T-helper 1 cell treated with Interleukin-12 subunit alpha and Interleukin-12 subunit beta and Interleukin-4 antibody, amounts not matched to agents 30 μg/mL and 1 μg/mL, for 36 hours (primary cell): ENCODE results near the gene RNF113B.

Experiments used
- H3K27ac Mint-ChIP-seq: one replicate; pipeline ENCODE4 v1.8.0; 2021; ENCODE audit warnings: mild to moderate bottlenecking, mixed read lengths
- H3K27me3 Mint-ChIP-seq: one replicate; pipeline ENCODE4 v1.8.0; 2021; ENCODE audit warnings: low read depth, mixed read lengths
- H3K36me3 Mint-ChIP-seq: one replicate; pipeline ENCODE4 v1.8.0; 2021; ENCODE audit warnings: low read depth, mixed read lengths
- H3K4me1 Mint-ChIP-seq: one replicate; pipeline ENCODE4 v1.8.0; 2021; ENCODE audit warnings: low read depth, mixed read lengths
- H3K4me3 Mint-ChIP-seq: one replicate; pipeline ENCODE4 v1.8.0; 2021; ENCODE audit warnings: mild to moderate bottlenecking, moderate library complexity, mixed read lengths
- H3K9me3 Mint-ChIP-seq: one replicate; pipeline ENCODE4 v1.8.0; 2021; ENCODE audit warnings: mixed read lengths

Gene RNF113B

GRCh38 chr13:98176777-98177608 is at the start of gene RNF113B:
Gene RNF113B (minus strand): TSS chr13:98177269. CDS start chr13:98177236, 33 bp downstream.
- no peaks in the 10 kb centered on the region for H3K36me3 Mint-ChIP-seq
- no peaks in the 10 kb centered on the region for H3K27me3 Mint-ChIP-seq
- no peak within 1 kb of the TSS for H3K4me3 Mint-ChIP-seq
- no peaks in the 10 kb centered on the region for H3K9me3 Mint-ChIP-seq
- no peaks in the 10 kb centered on the region for H3K4me1 Mint-ChIP-seq
- H3K27ac Mint-ChIP-seq, result no peak within 1 kb of the TSS

DNA sequence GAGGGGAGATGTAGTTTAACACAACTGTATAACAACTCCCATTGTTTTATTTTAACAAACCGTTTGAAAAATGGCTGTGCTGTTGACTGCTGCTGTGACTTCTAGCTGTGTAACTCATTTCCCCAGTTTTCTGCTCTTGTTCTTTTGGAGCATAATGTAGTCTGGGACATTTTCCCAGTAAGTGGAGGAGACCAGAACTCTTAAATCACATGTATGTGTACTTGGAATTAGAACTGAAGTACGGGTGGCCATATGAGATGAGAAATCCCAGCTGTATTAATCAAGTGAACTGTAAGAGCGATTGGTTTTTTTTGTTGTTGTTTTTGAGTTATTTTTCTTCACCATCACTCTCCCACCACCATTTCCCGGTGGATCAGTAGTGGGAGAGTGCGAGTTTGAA is 49.4 kb upstream of the RNF113B start:
- H3K27ac Mint-ChIP-seq, result no peak overlapping the region
- no peak overlapping the region for H3K4me3 Mint-ChIP-seq
- H3K9me3 Mint-ChIP-seq, result no peaks in the 10 kb centered on the region
- no peaks in the 10 kb centered on the region for H3K4me1 Mint-ChIP-seq
- H3K36me3 Mint-ChIP-seq, result no peaks in the 10 kb centered on the region
- no peaks in the 10 kb centered on the region for H3K27me3 Mint-ChIP-seq

GRCh38 chr13:98225036-98225940 is 48.2 kb upstream of the RNF113B start:
- Mint-ChIP-seq H3K9me3 (no peaks in the 10 kb centered on the region), H3K4me1 (no peaks in the 10 kb centered on the region), H3K27ac (no peak overlapping the region), H3K4me3 (no peak overlapping the region), H3K36me3 (no peaks in the 10 kb centered on the region), H3K27me3 (no peaks in the 10 kb centered on the region)

GRCh38 chr13:98224557-98224956 is 47.5 kb upstream of the RNF113B start:
- Mint-ChIP-seq H3K36me3 (no peaks in the 10 kb centered on the region), H3K4me1 (no peaks in the 10 kb centered on the region), H3K27ac (no peak overlapping the region), H3K27me3 (no peaks in the 10 kb centered on the region), H3K4me3 (no peak overlapping the region), H3K9me3 (no peaks in the 10 kb centered on the region)

- Mint-ChIP-seq H3K36me3 (no peaks in the 10 kb centered on the region), H3K4me1 (no peaks in the 10 kb centered on the region), H3K27ac (no peak overlapping the region), H3K4me3 (no peak overlapping the region), H3K9me3 (no peaks in the 10 kb centered on the region), H3K27me3 (no peaks in the 10 kb centered on the region)
Measured at GRCh38 chr13:98223741-98224140, 46.7 kb upstream of the RNF113B start.

- Mint-ChIP-seq H3K36me3 (no peaks in the 10 kb centered on the region), H3K9me3 (no peaks in the 10 kb centered on the region), H3K27ac (no peak overlapping the region), H3K4me3 (no peak overlapping the region), H3K4me1 (no peaks in the 10 kb centered on the region), H3K27me3 (no peaks in the 10 kb centered on the region)
Measured at GRCh38 chr13:98222816-98223215, 45.7 kb upstream of the RNF113B start.

DNA sequence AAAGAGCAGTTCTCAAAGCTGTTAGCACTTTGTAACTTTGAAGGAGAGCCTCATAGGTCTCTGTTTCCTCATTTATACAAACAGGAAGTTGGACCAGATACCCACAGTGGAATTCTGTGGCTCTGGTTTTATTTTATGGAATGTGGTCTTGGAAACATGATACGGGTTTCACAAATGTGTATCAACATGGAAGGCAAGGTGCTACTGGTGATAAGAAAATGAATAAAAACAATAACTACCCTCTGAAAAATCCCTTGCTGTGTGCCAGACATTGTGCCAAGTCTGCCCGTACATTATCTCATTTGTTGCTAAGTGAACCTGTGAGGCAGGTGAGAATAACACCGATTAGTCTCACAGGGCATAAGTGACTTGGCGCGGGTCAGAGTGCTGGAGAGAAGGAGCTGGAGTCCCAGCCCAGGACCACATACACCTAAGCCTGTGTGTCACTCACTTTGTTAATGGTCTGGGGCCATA is 45.0 kb upstream of the RNF113B start:
- Mint-ChIP-seq H3K4me1 (no peaks in the 10 kb centered on the region), H3K27ac (no peak overlapping the region), H3K36me3 (no peaks in the 10 kb centered on the region), H3K27me3 (no peaks in the 10 kb centered on the region), H3K9me3 (no peaks in the 10 kb centered on the region), H3K4me3 (no peak overlapping the region)

DNA sequence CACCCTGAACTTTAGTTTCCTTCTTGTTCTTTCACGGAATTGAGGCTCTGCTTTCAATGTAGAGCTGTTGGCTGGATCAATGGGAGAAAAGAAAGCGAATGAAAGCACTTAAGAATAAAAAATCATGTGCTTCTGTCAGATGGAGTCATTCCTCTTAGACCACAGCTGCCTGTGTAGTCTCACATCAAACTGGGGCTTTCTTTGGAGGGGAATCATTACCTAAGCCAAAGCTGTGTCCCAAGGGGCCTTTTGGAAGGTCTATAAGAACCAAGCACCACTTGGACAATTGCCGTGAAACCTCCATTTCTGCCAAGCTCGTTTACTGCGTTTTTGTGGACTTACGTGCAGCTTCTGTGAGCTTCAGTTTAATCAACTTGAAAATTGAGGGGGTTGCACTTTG is 44.2 kb upstream of the RNF113B start:
- no peaks in the 10 kb centered on the region for H3K4me1 Mint-ChIP-seq
- H3K4me3 Mint-ChIP-seq, result no peak overlapping the region
- no peak overlapping the region for H3K27ac Mint-ChIP-seq
- H3K27me3 Mint-ChIP-seq, result no peaks in the 10 kb centered on the region
- no peaks in the 10 kb centered on the region for H3K9me3 Mint-ChIP-seq
- H3K36me3 Mint-ChIP-seq, result no peaks in the 10 kb centered on the region

DNA sequence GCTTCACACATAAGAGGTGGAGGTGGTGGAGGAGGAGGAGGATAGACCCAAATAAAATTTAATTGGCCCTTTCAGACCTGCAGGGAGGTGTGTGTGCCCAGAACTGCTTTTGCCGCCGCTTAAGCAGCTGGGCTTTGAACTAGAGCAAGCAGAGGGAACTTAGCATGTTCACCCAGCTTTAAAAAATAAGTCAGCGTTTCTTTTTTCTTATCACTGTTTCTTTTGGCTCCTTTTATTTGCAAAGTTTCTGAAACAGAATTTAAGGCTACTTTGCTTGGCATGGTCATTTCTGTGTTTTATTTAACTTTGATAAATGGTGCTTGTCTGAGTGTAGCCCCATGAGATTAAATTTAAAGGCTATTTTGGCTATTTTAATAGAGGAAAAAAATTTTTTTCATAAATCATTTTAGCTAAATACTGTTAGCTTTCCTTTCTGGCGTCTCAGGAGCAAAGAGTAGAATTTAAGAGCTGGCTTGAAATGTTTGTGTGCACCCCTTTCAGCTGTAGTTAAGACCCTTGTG is 43.3 kb upstream of the RNF113B start:
- Mint-ChIP-seq H3K27me3 (no peaks in the 10 kb centered on the region), H3K27ac (no peak overlapping the region), H3K36me3 (no peaks in the 10 kb centered on the region), H3K4me1 (no peaks in the 10 kb centered on the region), H3K9me3 (no peaks in the 10 kb centered on the region), H3K4me3 (no peak overlapping the region)

DNA sequence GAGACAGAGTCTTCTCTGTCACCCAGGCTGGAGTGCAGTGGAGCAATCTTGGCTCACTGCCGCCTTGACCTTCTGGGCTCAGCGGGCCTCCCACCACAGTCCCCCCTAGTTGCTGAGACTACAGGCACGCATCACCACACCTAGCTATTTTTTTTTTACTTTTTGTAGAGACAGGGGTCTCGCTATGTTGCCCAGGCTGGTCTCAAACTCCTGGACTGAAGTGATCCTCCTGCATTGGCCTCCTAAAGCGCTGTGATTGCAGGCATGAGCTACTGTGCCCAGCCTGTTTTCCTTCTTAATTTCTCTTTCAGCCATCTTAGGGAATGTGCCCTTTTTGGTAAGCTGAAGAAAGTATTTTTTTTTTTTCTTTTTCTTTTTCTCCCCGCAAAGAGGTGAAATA is 42.6 kb upstream of the RNF113B start:
- Mint-ChIP-seq H3K27ac (no peak overlapping the region), H3K4me1 (no peaks in the 10 kb centered on the region), H3K36me3 (no peaks in the 10 kb centered on the region), H3K4me3 (no peak overlapping the region), H3K9me3 (no peaks in the 10 kb centered on the region), H3K27me3 (no peaks in the 10 kb centered on the region)

DNA sequence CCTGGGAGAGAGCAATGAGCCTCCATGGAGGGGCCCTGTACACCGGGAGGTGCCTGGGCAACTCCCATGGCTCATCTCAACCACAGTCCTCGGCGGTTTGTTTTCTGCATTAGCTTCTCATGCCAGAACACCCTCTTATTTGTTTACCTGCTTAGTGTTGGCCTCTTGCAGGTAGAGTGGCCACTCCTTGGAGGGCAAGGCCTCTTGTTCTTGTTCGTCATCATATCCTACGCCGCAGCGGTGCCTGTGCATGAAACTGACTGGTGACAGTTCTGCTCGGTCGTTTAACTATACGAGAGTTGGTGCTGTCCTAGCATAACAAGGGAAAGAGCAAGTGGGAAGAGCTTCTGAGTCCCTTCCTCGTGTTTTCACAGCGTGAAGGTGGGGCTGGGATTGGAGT is 40.5 kb upstream of the RNF113B start:
- Mint-ChIP-seq H3K9me3 (no peaks in the 10 kb centered on the region), H3K4me1 (no peaks in the 10 kb centered on the region), H3K4me3 (no peak overlapping the region), H3K36me3 (no peaks in the 10 kb centered on the region), H3K27ac (no peak overlapping the region), H3K27me3 (no peaks in the 10 kb centered on the region)

- no peaks in the 10 kb centered on the region for H3K36me3 Mint-ChIP-seq
- H3K4me1 Mint-ChIP-seq, result no peaks in the 10 kb centered on the region
- no peak overlapping the region for H3K4me3 Mint-ChIP-seq
- no peaks in the 10 kb centered on the region for H3K27me3 Mint-ChIP-seq
- no peaks in the 10 kb centered on the region for H3K9me3 Mint-ChIP-seq
- H3K27ac Mint-ChIP-seq, result no peak overlapping the region
Measured at GRCh38 chr13:98216711-98217285, 39.7 kb upstream of the RNF113B start.

GRCh38 chr13:98216135-98216565 is 39.1 kb upstream of the RNF113B start:
- Mint-ChIP-seq H3K9me3 (no peaks in the 10 kb centered on the region), H3K4me3 (no peak overlapping the region), H3K27ac (no peak overlapping the region), H3K27me3 (no peaks in the 10 kb centered on the region), H3K4me1 (no peaks in the 10 kb centered on the region), H3K36me3 (no peaks in the 10 kb centered on the region)

GRCh38 chr13:98215508-98215907 is 38.4 kb upstream of the RNF113B start:
- Mint-ChIP-seq H3K36me3 (no peaks in the 10 kb centered on the region), H3K4me1 (no peaks in the 10 kb centered on the region), H3K27me3 (no peaks in the 10 kb centered on the region), H3K9me3 (no peaks in the 10 kb centered on the region), H3K27ac (no peak overlapping the region), H3K4me3 (no peak overlapping the region)
